HEK293T (cell line): ENCODE data around the gene GART.

Experiments
- CTCF ChIA-PET: fragments of 350-600 bp; formaldehyde crosslinking; extraction: SDS; loops from one replicate; lab custom pipeline; 2021; ENCODE audit warnings: antibody characterized with exemption, inconsistent platforms; lab: Yijun Ruan, JAX
- POLR2A ChIA-PET: fragments of 350-600 bp; formaldehyde crosslinking; extraction: SDS; loops from one replicate; lab custom pipeline; 2020; ENCODE audit warnings: antibody characterized with exemption, inconsistent platforms; lab: Yijun Ruan, JAX
- DNase-seq: peaks from one replicate; pipeline ENCODE4 v3.0.0; 2012; ENCODE audit warnings: mixed read lengths; ENCODE audit errors: extremely low spot score
- ARNT ChIP-seq: fragments of 450-650 bp; IDR thresholded peaks from 2 replicates; pipeline ENCODE4 v1.6.1; 2017; ENCODE audit warnings: mild to moderate bottlenecking
- BHLHE40 ChIP-seq: fragments of 450-650 bp; IDR thresholded peaks from 2 replicates; pipeline ENCODE4 v1.6.1; 2016; ENCODE audit warnings: mild to moderate bottlenecking, moderate library complexity, borderline replicate concordance
- CTBP1 ChIP-seq: fragments of 450-650 bp; IDR thresholded peaks from 2 replicates; pipeline ENCODE4 v1.6.1; 2016; ENCODE audit warnings: borderline replicate concordance
- ELF4 ChIP-seq: fragments of 450-650 bp; IDR thresholded peaks from 2 replicates; pipeline ENCODE4 v1.6.1; 2017; ENCODE audit warnings: antibody characterized with exemption
- FOXA1 ChIP-seq: fragments of 450-650 bp; IDR thresholded peaks from 2 replicates; pipeline ENCODE4 v1.6.1; 2016; ENCODE audit warnings: mild to moderate bottlenecking
- FOXK2 ChIP-seq: fragments of 450-650 bp; IDR thresholded peaks from 2 replicates; pipeline ENCODE4 v1.6.1; 2016; ENCODE audit warnings: mild to moderate bottlenecking
- FOXM1 ChIP-seq: fragments of 450-650 bp; IDR thresholded peaks from 2 replicates; pipeline ENCODE4 v1.6.1; 2017; ENCODE audit warnings: mild to moderate bottlenecking, borderline replicate concordance
- HDGF ChIP-seq: fragments of 450-650 bp; IDR thresholded peaks from 2 replicates; pipeline ENCODE4 v1.6.1; 2017; ENCODE audit warnings: antibody characterized with exemption, borderline replicate concordance
- L3MBTL2 ChIP-seq: fragments of 450-650 bp; conservative IDR thresholded peaks from 2 replicates; pipeline ENCODE4 v1.6.1; 2016; ENCODE audit warnings: mild to moderate bottlenecking
- LEF1 ChIP-seq: fragments of 450-650 bp; IDR thresholded peaks from 2 replicates; pipeline ENCODE4 v1.6.1; 2017; ENCODE audit warnings: mild to moderate bottlenecking, borderline replicate concordance
- NFRKB ChIP-seq: fragments of 450-650 bp; IDR thresholded peaks from 2 replicates; pipeline ENCODE4 v1.6.1; 2016; ENCODE audit warnings: mild to moderate bottlenecking, moderate library complexity
- PKNOX1 ChIP-seq: fragments of 450-650 bp; IDR thresholded peaks from 2 replicates; pipeline ENCODE4 v1.6.1; 2016
- SP1 ChIP-seq: fragments of 450-650 bp; IDR thresholded peaks from 2 replicates; pipeline ENCODE4 v1.6.1; 2017
- SUZ12 ChIP-seq: fragments of 450-650 bp; IDR thresholded peaks from 2 replicates; pipeline ENCODE4 v1.6.1; 2016; ENCODE audit warnings: mild to moderate bottlenecking
- TARDBP ChIP-seq: fragments of 450-650 bp; IDR thresholded peaks from 2 replicates; pipeline ENCODE4 v1.6.1; 2016
- ZNF384 ChIP-seq: fragments of 450-650 bp; IDR thresholded peaks from 2 replicates; pipeline ENCODE4 v1.6.1; 2016

GART gene

GRCh38 chr21:33522953-33523349 is 19.0 kb downstream of the GART start:
- ChIA-PET POLR2A (no interaction called here), CTCF (no interaction called here)
- no peak for DNase-seq
- no peak for TF ChIP-seq ARNT
- TF ChIP-seq LEF1: no peak
- TF ChIP-seq SP1: no peak
- no peak for TF ChIP-seq PKNOX1
- no peak for TF ChIP-seq FOXM1
- TF ChIP-seq HDGF: no peak
- TF ChIP-seq NFRKB: no peak
- TF ChIP-seq FOXK2: no peak
- TF ChIP-seq L3MBTL2: no peak
- TF ChIP-seq FOXA1: no peak
- TF ChIP-seq ELF4: no peak
- no peak for TF ChIP-seq SUZ12
- no peak for TF ChIP-seq ZNF384

- DNase-seq: no peak
- ChIA-PET CTCF (no interaction called here), POLR2A (no interaction called here)
- TF ChIP-seq LEF1 (no peak), FOXK2 (no peak), SUZ12 (no peak), ZNF384 (no peak), FOXM1 (no peak), CTBP1 (no peak), L3MBTL2 (no peak)
Measured at GRCh38 chr21:33522297-33522952, 19.5 kb downstream of the GART start.

GRCh38 chr21:33518899-33519298 is 23.0 kb downstream of the GART start:
- POLR2A ChIA-PET: no interaction called here
- no peak for TF ChIP-seq CTBP1
- DNase-seq: no peak
- CTCF ChIA-PET: no interaction called here

GRCh38 chr21:33514229-33514628 is 27.7 kb downstream of the GART start:
- CTCF ChIA-PET: interaction anchor here (1.1 kb wide), 1 partner anchor 34 kb away, joined by 3 read pairs; no protein-coding TSS in a partner anchor

GRCh38 chr21:33512481-33512880 is 29.4 kb downstream of the GART start:
- POLR2A ChIA-PET: no interaction called here
- CTCF ChIA-PET: no interaction called here
- DNase-seq: no peak
- TF ChIP-seq L3MBTL2 (no peak), SP1 (no peak), ELF4 (no peak), FOXM1 (no peak), LEF1 (no peak), PKNOX1 (no peak), CTBP1 (no peak), FOXK2 (no peak), ARNT (no peak), ZNF384 (no peak), TARDBP (no peak), BHLHE40 (no peak), FOXA1 (no peak), SUZ12 (no peak), HDGF (no peak), NFRKB (no peak)

More at GRCh38 chr21:33514229-33514628, 27.7 kb downstream of the GART start:
- POLR2A ChIA-PET: interaction anchor here (0.9 kb wide), 1 partner anchor 23 kb away, joined by 3 read pairs; the partner anchor contains the start of gene DNAJC28
- TF ChIP-seq FOXA1 (no peak), ZNF384 (no peak), L3MBTL2 (no peak), NFRKB (no peak), ARNT (no peak), FOXK2 (no peak), TARDBP (no peak), FOXM1 (no peak), ELF4 (no peak), HDGF (no peak), SP1 (no peak)
- no peak for DNase-seq

GRCh38 chr21:33511639-33512038 is 30.3 kb downstream of the GART start:
- no peak for TF ChIP-seq PKNOX1
- TF ChIP-seq ARNT: no peak
- no peak for TF ChIP-seq SUZ12
- TF ChIP-seq L3MBTL2: no peak
- no peak for TF ChIP-seq BHLHE40
- TF ChIP-seq FOXM1: no peak
- TF ChIP-seq LEF1: no peak
- no peak for TF ChIP-seq NFRKB
- TF ChIP-seq FOXK2: no peak
- TF ChIP-seq ZNF384: no peak
- TF ChIP-seq FOXA1: no peak
- no peak for TF ChIP-seq TARDBP
- TF ChIP-seq ELF4: no peak
- TF ChIP-seq SP1: no peak
- no peak for TF ChIP-seq CTBP1
- no peak for TF ChIP-seq HDGF
- CTCF ChIA-PET: no interaction called here
- POLR2A ChIA-PET: no interaction called here
- no peak for DNase-seq
